ENCODE results near the gene TNNT1. TPM values are rescaled to one million over a fixed set of nuclear protein-coding genes. Genes with fewer than 3 reads are reported as not detected.

Gene TNNT1
- total RNA-seq, 1 donor from 2014 or later = not detected

DNA sequence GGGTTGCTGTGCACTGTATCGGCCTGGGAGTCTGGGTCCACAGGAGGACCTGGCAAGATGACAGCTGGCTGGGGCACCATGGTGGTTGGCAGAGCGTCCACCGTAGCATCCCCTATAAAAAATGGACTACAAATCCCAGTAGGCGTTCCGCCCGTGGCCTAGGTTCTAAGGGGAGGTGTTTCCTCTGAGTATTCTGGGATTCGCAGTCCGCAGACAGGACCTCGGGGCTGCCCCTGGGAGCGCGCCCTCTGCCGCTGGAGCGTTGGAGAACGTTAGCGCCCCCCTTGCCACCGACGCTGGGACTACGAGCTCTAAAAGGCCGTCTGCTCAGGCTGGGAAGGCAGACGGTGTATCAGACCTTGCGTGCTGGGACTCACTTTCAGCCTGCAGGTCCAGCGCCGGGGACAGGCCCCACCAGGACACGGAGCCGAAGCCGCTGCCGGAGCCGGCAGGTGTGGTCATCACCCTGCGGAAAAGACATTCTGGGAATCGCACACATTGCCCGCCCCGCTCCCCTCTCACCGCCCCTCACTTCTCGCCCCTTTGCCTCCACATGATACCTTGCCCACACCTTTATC is 17.0 kb upstream of the TNNT1 start:
- Histone ChIP-seq H3K36me3 (no peaks in the 10 kb centered on the region), H3K27ac (no peak overlapping the region), H3K4me3 (peak overlapping the region; percentile 34 to 47), H3K4me1 (no peaks in the 10 kb centered on the region), H3K9me3 (no peaks in the 10 kb centered on the region), H3K27me3 (peaks cover 39% of the 10 kb centered on the region)
- DNase-seq (ENCODE audit: low spot score in 2 of 2) = peak in 1 of 2 donors; percentile 72
- intact Hi-C loops (cut with DNase I) = no loop called here
- TF ChIP-seq, protein P1, sequence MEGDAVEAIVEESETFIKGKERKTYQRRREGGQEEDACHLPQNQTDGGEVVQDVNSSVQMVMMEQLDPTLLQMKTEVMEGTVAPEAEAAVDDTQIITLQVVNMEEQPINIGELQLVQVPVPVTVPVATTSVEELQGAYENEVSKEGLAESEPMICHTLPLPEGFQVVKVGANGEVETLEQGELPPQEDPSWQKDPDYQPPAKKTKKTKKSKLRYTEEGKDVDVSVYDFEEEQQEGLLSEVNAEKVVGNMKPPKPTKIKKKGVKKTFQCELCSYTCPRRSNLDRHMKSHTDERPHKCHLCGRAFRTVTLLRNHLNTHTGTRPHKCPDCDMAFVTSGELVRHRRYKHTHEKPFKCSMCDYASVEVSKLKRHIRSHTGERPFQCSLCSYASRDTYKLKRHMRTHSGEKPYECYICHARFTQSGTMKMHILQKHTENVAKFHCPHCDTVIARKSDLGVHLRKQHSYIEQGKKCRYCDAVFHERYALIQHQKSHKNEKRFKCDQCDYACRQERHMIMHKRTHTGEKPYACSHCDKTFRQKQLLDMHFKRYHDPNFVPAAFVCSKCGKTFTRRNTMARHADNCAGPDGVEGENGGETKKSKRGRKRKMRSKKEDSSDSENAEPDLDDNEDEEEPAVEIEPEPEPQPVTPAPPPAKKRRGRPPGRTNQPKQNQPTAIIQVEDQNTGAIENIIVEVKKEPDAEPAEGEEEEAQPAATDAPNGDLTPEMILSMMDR (IDR thresholded peaks at IDR 0.05) = peak in 1 of 3 experiments; percentile 5

DNA sequence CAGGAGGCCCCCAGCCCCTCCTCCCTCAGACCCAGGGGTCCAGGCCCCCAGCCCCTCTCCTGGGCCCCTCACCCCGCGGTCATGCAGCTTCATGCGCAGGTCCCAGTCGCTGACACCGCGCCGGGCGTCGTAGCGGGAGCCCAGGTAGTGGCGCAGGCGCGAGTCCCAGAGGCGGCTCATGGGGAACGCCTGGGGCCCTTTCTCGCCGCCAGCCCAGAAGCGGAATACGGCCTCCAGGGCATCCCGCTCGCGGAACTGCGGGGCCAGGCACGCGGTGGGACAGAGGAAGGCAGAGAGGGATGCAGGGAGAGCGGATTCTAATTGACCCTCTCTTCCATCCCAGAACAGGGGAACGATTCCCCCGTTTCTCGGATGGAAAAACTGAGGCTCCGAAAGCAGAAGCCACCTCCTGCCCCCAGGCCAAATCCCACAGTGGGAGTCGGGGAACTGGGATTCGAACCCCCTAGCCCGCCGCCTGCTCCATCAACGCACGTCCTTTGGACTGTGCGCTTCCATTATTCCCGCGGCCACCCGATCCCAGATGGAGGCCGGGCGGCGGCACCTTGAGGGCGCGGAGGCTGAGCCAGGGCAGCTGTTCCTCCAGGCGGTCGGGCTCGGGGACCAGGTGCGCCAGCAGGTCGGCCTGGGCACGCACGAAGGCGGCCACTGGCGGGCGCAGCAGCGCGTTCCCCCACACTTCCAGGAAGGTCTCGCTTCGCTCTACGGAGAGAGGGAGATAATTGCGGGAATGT is 12.7 kb upstream of the TNNT1 start:
- TF ChIP-seq, protein P1 (IDR thresholded peaks at IDR 0.05) = no peak
- no peaks in the 10 kb centered on the region for H3K9me3 ChIP-seq
- H3K27me3 ChIP-seq = peaks cover 30% of the 10 kb centered on the region
- H3K4me1 ChIP-seq = no peaks in the 10 kb centered on the region
- no peaks in the 10 kb centered on the region for H3K36me3 ChIP-seq
- H3K4me3 ChIP-seq = no peak overlapping the region
- no peak overlapping the region for H3K27ac ChIP-seq
- DNase-seq (ENCODE audit: low spot score in 2 of 2) = no peak
- intact Hi-C loops (cut with DNase I) = no loop called here

GRCh38 chr19:55160986-55161365 is 12.0 kb upstream of the TNNT1 start:
- H3K27me3 ChIP-seq = peaks cover 26% of the 10 kb centered on the region
- H3K27ac ChIP-seq = no peak overlapping the region
- H3K36me3 ChIP-seq = no peaks in the 10 kb centered on the region
- intact Hi-C loops (cut with DNase I) = no loop called here
- DNase-seq (ENCODE audit: low spot score in 2 of 2) = no peak
- H3K4me3 ChIP-seq = no peak overlapping the region
- TF ChIP-seq, protein P1 (IDR thresholded peaks at IDR 0.05) = no peak
- H3K9me3 ChIP-seq = no peaks in the 10 kb centered on the region
- no peaks in the 10 kb centered on the region for H3K4me1 ChIP-seq

DNA sequence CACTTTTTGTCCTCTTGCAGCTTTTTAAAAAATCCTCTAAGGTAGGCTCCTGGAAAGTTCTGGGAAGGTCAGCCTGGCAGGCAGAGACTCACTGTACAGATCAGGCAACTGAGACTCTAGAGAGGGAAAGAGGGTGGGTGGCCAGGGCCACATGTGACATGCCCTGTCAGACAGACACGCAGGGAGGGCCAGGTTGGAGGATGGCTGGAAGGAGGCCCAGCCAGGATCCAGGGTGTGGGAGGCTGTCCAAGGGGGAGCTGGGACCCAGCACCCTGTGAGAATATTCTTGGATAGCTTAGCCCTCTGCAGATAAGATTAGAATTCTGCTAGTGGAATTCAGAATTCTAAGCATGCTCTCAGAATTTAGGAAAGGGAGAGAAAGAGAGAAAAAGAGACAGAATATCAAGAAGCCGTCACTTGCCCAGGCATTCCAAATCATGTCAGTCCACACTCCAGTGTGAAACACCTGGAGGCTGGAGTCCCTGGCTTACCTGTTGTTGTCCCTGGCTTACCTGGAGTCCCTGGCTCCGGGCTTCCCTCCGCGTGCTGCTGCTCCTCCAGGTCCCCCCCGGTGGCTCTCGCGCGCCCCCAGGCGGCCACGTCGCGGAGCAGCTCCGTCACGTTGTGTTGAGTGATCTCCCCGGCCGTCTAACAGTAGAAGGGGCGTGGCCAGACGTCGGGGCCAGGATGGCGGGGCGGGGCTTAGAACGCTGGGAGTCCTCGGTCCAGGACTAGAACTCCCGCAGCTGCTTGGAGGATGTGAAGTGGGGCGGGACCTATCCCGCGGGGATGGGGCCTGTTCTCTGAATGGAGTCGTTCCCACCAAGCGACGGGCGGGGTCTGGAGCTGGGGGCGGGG is 11.4 kb upstream of the TNNT1 start:
- Histone ChIP-seq H3K27me3 (peaks cover 27% of the 10 kb centered on the region), H3K36me3 (no peaks in the 10 kb centered on the region), H3K4me1 (no peaks in the 10 kb centered on the region), H3K9me3 (no peaks in the 10 kb centered on the region), H3K4me3 (no peak overlapping the region), H3K27ac (no peak overlapping the region)
- TF ChIP-seq, protein P1 (IDR thresholded peaks at IDR 0.05) = peak; percentile 49 to 70 (median 64)
- DNase-seq (ENCODE audit: low spot score in 2 of 2) = peak; percentile 25 to 86
- intact Hi-C loops (cut with DNase I) = no loop called here

DNA sequence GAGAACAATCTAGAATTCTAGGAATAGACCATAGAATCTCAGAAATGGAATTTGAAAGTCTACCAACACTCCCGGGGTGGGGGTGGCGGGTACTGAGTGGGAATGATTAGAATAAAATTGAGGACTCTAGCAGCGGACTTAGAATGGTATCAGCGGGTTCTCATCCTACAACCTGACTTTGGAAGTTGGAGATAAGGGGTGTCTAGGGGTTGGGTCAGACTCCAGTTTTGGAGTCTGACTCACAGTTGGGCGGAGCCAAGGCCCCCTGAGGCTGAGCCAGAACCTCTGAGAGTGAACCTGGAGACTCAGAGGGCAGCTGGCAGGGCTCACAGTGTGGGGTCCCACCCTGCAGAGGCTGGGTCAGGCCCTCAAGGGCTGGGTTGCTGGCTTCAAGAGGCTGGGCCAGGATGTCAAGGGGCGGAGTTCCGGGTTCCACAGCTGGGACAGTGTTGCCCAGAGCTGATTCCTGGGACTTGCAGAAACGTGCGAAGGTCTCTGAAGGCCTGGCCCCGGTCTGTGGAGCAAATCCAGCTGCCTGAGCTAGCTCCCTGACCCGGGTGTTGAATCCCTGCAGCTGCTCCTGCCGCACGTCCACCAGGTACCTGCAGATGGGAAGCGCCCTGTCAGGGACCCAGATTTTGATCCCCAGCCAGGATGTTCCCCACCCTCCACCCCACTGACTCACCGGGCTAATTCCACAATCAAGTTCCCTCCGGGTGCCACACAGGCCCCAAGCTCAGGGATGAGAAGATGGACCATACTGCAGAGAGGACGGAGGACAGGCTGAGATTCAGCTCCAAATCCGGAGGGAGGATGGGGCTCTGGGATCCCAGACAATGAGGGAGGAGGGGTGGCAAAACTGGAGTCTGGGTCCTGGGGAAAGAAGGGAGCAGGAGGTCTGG is 10.1 kb upstream of the TNNT1 start:
- intact Hi-C loops (cut with DNase I) = no loop called here
- DNase-seq (ENCODE audit: low spot score in 2 of 2) = no peak
- Histone ChIP-seq H3K9me3 (no peaks in the 10 kb centered on the region), H3K4me3 (no peak overlapping the region), H3K36me3 (no peaks in the 10 kb centered on the region), H3K27ac (no peak overlapping the region), H3K27me3 (peaks cover 32% of the 10 kb centered on the region), H3K4me1 (no peaks in the 10 kb centered on the region)
- TF ChIP-seq, protein P1 (IDR thresholded peaks at IDR 0.05) = no peak
